Ishikawa (cell line): ENCODE measurements around the gene LYSMD3.

Experiments
- CEBPB ChIP-seq: IDR thresholded peaks from 2 replicates; pipeline ENCODE4 v1.6.1; 2012
- CREB1 ChIP-seq: IDR thresholded peaks from 2 replicates; pipeline ENCODE4 v1.6.1; 2012; ENCODE audit warnings: low read depth
- EGR1 ChIP-seq: IDR thresholded peaks from 2 replicates; pipeline ENCODE4 v1.6.1; 2012
- EP300 ChIP-seq: IDR thresholded peaks from 2 replicates; pipeline ENCODE4 v1.6.1; 2012; ENCODE audit warnings: borderline replicate concordance
- FOXM1 ChIP-seq: IDR thresholded peaks from 2 replicates; pipeline ENCODE4 v1.6.1; 2012; ENCODE audit warnings: low read depth, borderline replicate concordance
- NFIC ChIP-seq: IDR thresholded peaks from 2 replicates; pipeline ENCODE4 v1.6.1; 2012
- RAD21 ChIP-seq: IDR thresholded peaks from 2 replicates; pipeline ENCODE4 v1.6.1; 2012; ENCODE audit warnings: low read depth
- TAF1 ChIP-seq: IDR thresholded peaks from 2 replicates; pipeline ENCODE4 v1.6.1; 2012; ENCODE audit warnings: low read depth, mild to moderate bottlenecking
- TCF12 ChIP-seq: IDR thresholded peaks from 2 replicates; pipeline ENCODE4 v1.6.1; 2012; ENCODE audit warnings: low read depth
- YY1 ChIP-seq: IDR thresholded peaks from 2 replicates; pipeline ENCODE4 v1.6.1; 2012; ENCODE audit warnings: low read depth
- ZBTB7A ChIP-seq: IDR thresholded peaks from 2 replicates; pipeline ENCODE4 v1.6.1; 2012; ENCODE audit warnings: low read depth
- TF ChIP-seq, protein P1 (sequence below): IDR thresholded peaks from 2 replicates; pipeline ENCODE4 v1.6.1; 2012; ENCODE audit warnings: low read depth, mild to moderate bottlenecking
- TF ChIP-seq, protein P2 (sequence below): IDR thresholded peaks from 2 replicates; pipeline ENCODE4 v1.6.1; 2012

DNA sequence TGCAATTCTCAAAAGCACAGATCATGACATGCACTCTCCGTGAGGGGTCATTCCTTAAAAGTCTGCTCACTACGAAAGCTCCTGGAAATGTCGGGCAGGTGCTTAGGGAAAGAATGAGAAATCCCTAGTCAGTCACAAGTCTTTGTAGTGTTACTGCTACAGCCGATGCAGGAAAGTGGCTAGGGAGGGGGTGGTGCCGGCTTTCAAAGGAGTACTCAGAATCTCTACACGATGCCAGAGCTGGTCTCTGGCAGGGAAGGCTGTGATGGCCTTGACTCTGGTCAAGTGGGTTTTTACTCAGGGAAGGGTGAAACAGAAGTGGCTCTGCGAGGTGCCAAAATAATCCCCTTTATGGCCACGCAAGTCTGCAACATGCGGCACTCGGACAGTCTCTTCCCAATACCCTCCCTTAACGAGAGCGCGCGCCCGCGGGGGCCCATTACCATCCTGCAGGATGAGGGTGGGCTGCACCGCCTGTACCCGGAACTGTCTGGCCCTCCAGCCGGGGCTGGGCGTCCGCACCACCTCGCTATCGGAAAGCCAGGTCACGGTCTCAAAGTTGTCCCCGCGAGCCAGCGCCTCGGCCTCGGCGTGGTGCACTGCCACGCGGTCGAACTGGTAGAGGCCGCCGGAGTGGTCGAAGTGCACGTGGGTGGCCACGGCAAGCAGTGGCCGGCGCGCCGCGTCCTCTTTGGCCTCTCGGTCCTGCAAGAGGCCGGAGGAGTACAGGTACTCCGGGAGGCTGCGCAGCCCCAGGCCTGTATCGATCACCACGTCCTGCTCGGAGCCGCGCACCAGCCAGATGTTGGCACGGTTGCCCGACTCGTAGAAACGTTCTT, 55.8 kb downstream of the LYSMD3 start:
- no peak for TF ChIP-seq EP300
- TF ChIP-seq YY1, result no peak; the same call in 1 of the 2 replicates
- TF ChIP-seq TCF12, result no peak
- TF ChIP-seq, protein P1, sequence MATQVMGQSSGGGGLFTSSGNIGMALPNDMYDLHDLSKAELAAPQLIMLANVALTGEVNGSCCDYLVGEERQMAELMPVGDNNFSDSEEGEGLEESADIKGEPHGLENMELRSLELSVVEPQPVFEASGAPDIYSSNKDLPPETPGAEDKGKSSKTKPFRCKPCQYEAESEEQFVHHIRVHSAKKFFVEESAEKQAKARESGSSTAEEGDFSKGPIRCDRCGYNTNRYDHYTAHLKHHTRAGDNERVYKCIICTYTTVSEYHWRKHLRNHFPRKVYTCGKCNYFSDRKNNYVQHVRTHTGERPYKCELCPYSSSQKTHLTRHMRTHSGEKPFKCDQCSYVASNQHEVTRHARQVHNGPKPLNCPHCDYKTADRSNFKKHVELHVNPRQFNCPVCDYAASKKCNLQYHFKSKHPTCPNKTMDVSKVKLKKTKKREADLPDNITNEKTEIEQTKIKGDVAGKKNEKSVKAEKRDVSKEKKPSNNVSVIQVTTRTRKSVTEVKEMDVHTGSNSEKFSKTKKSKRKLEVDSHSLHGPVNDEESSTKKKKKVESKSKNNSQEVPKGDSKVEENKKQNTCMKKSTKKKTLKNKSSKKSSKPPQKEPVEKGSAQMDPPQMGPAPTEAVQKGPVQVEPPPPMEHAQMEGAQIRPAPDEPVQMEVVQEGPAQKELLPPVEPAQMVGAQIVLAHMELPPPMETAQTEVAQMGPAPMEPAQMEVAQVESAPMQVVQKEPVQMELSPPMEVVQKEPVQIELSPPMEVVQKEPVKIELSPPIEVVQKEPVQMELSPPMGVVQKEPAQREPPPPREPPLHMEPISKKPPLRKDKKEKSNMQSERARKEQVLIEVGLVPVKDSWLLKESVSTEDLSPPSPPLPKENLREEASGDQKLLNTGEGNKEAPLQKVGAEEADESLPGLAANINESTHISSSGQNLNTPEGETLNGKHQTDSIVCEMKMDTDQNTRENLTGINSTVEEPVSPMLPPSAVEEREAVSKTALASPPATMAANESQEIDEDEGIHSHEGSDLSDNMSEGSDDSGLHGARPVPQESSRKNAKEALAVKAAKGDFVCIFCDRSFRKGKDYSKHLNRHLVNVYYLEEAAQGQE, result no peak
- TF ChIP-seq RAD21, result no peak
- TF ChIP-seq, protein P2, sequence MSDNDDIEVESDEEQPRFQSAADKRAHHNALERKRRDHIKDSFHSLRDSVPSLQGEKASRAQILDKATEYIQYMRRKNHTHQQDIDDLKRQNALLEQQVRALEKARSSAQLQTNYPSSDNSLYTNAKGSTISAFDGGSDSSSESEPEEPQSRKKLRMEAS, result peak; percentile 99
- TF ChIP-seq EGR1, result no peak
- no peak for TF ChIP-seq CREB1
- TF ChIP-seq TAF1, result no peak; the same call in 1 of the 2 replicates
- no peak for TF ChIP-seq CEBPB
- TF ChIP-seq ZBTB7A, result no peak; the same call in 1 of the 2 replicates
- TF ChIP-seq FOXM1, result no peak
- TF ChIP-seq NFIC, result no peak
